ENCODE measurements around the gene MAST4. TPM values are rescaled to one million over a fixed set of nuclear protein-coding genes. Genes with fewer than 3 reads are reported as not detected.
A peak's percentile ranks its signal among the peaks of the same experiment; 100 is the strongest.

The MAST4 gene
- total RNA-seq, 1 experiment from 2014 or later = 6.8 TPM

- DNase-seq (ENCODE audit: low read depth) = no peak
These were observed 307.5 kb downstream of the MAST4 start for GRCh38 chr5:66903709-66904108.

- no peak for DNase-seq (ENCODE audit: low read depth)
These were observed 308.0 kb downstream of the MAST4 start for GRCh38 chr5:66904189-66904588.

- no peak for DNase-seq (ENCODE audit: low read depth)
These were observed 309.8 kb downstream of the MAST4 start for GRCh38 chr5:66906021-66906420.

GRCh38 chr5:66908230-66908629 is 312.0 kb downstream of the MAST4 start:
- DNase-seq (ENCODE audit: low read depth) = no peak

GRCh38 chr5:66909364-66909763 is 313.2 kb downstream of the MAST4 start:
- DNase-seq (ENCODE audit: low read depth) = no peak

- DNase-seq (ENCODE audit: low read depth) = no peak
These were observed 316.6 kb downstream of the MAST4 start for GRCh38 chr5:66912787-66913186.

GRCh38 chr5:66915531-66915930 is 319.3 kb downstream of the MAST4 start:
- no peak for DNase-seq (ENCODE audit: low read depth)

- DNase-seq (ENCODE audit: low read depth) = no peak
These were observed 326.7 kb downstream of the MAST4 start for GRCh38 chr5:66922881-66923280.

- DNase-seq (ENCODE audit: low read depth) = no peak
These were observed 327.3 kb downstream of the MAST4 start for GRCh38 chr5:66923457-66923856.

GRCh38 chr5:66923922-66924321 is 327.7 kb downstream of the MAST4 start:
- DNase-seq (ENCODE audit: low read depth) = no peak

GRCh38 chr5:66927140-66927539 is 330.9 kb downstream of the MAST4 start:
- DNase-seq (ENCODE audit: low read depth) = no peak

- DNase-seq (ENCODE audit: low read depth) = no peak
These were observed 333.1 kb downstream of the MAST4 start for GRCh38 chr5:66929281-66929680.

GRCh38 chr5:66929995-66930394 is 333.8 kb downstream of the MAST4 start:
- no peak for DNase-seq (ENCODE audit: low read depth)

GRCh38 chr5:66931651-66932050 is 335.5 kb downstream of the MAST4 start:
- DNase-seq (ENCODE audit: low read depth) = no peak

- DNase-seq (ENCODE audit: low read depth) = no peak
These were observed 336.3 kb downstream of the MAST4 start for GRCh38 chr5:66932457-66932856.

GRCh38 chr5:66933066-66933465 is 336.9 kb downstream of the MAST4 start:
- peak; percentile 49 for DNase-seq (ENCODE audit: low read depth)

- no peak for DNase-seq (ENCODE audit: low read depth)
These were observed 342.9 kb downstream of the MAST4 start for GRCh38 chr5:66939094-66939493.

- DNase-seq (ENCODE audit: low read depth) = peak; percentile 26
These were observed 349.5 kb downstream of the MAST4 start for GRCh38 chr5:66945389-66946349.

- no peak for DNase-seq (ENCODE audit: low read depth)
These were observed 351.3 kb downstream of the MAST4 start for GRCh38 chr5:66947458-66947857.

GRCh38 chr5:66949066-66949465 is 352.9 kb downstream of the MAST4 start:
- no peak for DNase-seq (ENCODE audit: low read depth)

GRCh38 chr5:66952153-66952552 is 356.0 kb downstream of the MAST4 start:
- DNase-seq (ENCODE audit: low read depth) = no peak

GRCh38 chr5:66956439-66956838 is 360.2 kb downstream of the MAST4 start:
- DNase-seq (ENCODE audit: low read depth) = no peak

GRCh38 chr5:66958201-66958979 is 362.2 kb downstream of the MAST4 start:
- DNase-seq (ENCODE audit: low read depth) = peak; percentile 70
